Heart left ventricle (tissue), 13 donors: ENCODE results near the gene FPR2.

Experiments
- POLR2A ChIP-seq, 2 donors: fragments of 450-650 bp; IDR thresholded peaks; one replicate each; pipeline ENCODE4 v1.6.1; 2017; ENCODE audit warnings: antibody characterized with exemption in 2 of 2, mild to moderate bottlenecking in 2 of 2, moderate library complexity in 2 of 2
- TF ChIP-seq, protein P1 (sequence below), 12 donors: fragments of 200-600 bp; sonication (generic) in 4 of 12; IDR thresholded peaks; one replicate each; pipeline versions ENCODE4 v1.5.0 to v1.8.0; 2018 to 2022; ENCODE audit warnings: antibody characterized with exemption in 12 of 12, mild to moderate bottlenecking in 5 of 12
- donor health status: ischemic (EF 13 %, LVEDD 7.1; RV severe dilation, severe dysfunction).
- donor health status: DM: no; HTN: yes; CAD: no.
- donor health status: DM: no; HTN: no; CAD: no.
- donor health status: ischemic (EF 25% LVEDD 6.9; RV normal size, moderate dysfunction).
- donor health status: ischemic (EF 25% LVEDD 5.7; RV mildly dilated, moderate dysfunction).
- donor health status: ischemic (EF 35%, LVEDD 5.7; RV mildly dilated, moderate dysfunction).
- donor health status: nonischemic (EF 11% LVEDD 7.7; RV severe dilation, severe dysfunction).
- donor health status: DM: yes; HTN: yes; CAD: no.
- donor health status: PGD.
- donor health status: ischemic (EF 29% LVEDD 5.4; RV normal size, mild dysfunction).
- donor health status: nonischemic (EF 23%, LVEDD 6.1; RV moderate dilation, normal function).

DNA sequence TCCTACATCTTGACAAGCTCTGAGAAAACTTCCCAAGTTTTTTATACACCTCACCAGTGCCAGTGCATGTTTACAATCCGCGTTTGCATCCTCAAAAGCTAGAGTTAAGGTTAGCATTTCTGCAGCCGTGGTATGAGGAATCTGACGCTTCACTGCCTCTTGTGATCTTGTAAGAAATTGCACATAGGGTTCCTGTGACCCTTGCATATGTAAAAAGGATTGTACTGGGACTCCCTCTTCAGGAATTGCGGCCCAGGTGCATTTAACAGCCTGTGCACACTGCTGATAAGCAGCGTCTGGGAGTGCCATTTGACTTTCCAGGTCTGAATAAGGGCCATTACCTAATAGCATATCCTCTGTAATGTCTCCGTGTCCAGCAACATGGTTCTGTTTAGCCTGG lies 49.2 kb downstream of the FPR2 start:
- TF ChIP-seq, protein P1, sequence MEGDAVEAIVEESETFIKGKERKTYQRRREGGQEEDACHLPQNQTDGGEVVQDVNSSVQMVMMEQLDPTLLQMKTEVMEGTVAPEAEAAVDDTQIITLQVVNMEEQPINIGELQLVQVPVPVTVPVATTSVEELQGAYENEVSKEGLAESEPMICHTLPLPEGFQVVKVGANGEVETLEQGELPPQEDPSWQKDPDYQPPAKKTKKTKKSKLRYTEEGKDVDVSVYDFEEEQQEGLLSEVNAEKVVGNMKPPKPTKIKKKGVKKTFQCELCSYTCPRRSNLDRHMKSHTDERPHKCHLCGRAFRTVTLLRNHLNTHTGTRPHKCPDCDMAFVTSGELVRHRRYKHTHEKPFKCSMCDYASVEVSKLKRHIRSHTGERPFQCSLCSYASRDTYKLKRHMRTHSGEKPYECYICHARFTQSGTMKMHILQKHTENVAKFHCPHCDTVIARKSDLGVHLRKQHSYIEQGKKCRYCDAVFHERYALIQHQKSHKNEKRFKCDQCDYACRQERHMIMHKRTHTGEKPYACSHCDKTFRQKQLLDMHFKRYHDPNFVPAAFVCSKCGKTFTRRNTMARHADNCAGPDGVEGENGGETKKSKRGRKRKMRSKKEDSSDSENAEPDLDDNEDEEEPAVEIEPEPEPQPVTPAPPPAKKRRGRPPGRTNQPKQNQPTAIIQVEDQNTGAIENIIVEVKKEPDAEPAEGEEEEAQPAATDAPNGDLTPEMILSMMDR (IDR thresholded peaks at IDR 0.05), result peak; percentile 12 to 55 (median 42)
- no peak for TF ChIP-seq POLR2A (IDR thresholded peaks at IDR 0.05)
